Prostate gland (tissue), 2 donors: ENCODE measurements around the gene COL5A1.

Experiments used
- POLR2A ChIP-seq: fragments of 450-650 bp; IDR thresholded peaks from one replicate; pipeline ENCODE4 v1.6.1; 2016; ENCODE audit warnings: antibody characterized with exemption, mild to moderate bottlenecking
- POLR2AphosphoS5 ChIP-seq: sonication (generic); formaldehyde crosslinking; IDR thresholded peaks from one replicate; pipeline ENCODE4 v1.6.1; 2017; ENCODE audit warnings: antibody characterized with exemption
- TF ChIP-seq, protein P1 (sequence below), 4 experiments: fragments of 200-600 bp in 2 of 4; fragments of 450-650 bp in 2 of 4; sonication (generic) in 2 of 4; IDR thresholded peaks; 1 replicate in 3 of 4; 2 replicates in 1 of 4; pipeline ENCODE4 v1.5.1; 2016 to 2019; ENCODE audit warnings: antibody characterized with exemption in 4 of 4, mild to moderate bottlenecking in 2 of 4, moderate library complexity in 2 of 4

DNA sequence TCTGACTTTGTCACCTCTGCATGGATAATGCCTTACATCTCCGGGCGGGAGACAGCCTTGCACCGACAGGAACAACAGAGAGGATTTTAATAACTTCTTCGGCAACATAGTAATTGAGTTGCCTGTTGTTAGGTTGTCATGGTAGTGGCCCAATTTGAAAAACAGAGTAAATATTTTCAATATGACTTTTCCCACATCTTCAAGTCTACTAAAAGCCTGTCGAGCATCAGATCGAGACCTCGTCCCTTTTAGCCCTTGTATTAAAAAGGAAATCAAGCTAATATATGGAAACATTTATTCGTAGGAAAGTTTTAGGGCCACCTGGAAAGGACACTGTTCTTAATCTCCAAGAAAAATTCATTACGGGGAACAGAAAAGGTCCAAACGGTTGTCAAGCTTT is 168.2 kb downstream of the COL5A1 start:
- TF ChIP-seq, protein P1, sequence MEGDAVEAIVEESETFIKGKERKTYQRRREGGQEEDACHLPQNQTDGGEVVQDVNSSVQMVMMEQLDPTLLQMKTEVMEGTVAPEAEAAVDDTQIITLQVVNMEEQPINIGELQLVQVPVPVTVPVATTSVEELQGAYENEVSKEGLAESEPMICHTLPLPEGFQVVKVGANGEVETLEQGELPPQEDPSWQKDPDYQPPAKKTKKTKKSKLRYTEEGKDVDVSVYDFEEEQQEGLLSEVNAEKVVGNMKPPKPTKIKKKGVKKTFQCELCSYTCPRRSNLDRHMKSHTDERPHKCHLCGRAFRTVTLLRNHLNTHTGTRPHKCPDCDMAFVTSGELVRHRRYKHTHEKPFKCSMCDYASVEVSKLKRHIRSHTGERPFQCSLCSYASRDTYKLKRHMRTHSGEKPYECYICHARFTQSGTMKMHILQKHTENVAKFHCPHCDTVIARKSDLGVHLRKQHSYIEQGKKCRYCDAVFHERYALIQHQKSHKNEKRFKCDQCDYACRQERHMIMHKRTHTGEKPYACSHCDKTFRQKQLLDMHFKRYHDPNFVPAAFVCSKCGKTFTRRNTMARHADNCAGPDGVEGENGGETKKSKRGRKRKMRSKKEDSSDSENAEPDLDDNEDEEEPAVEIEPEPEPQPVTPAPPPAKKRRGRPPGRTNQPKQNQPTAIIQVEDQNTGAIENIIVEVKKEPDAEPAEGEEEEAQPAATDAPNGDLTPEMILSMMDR (IDR thresholded peaks at IDR 0.05): no peak
- no peak for TF ChIP-seq POLR2AphosphoS5
- no peak for TF ChIP-seq POLR2A
